HEK293 (cell line): ENCODE data around the gene SEC24C.

Experiments used
- CTCF ChIA-PET: fragments of 350-600 bp; formaldehyde crosslinking; extraction: SDS; loops from one replicate; lab custom pipeline; 2021; ENCODE audit warnings: antibody characterized with exemption; lab: Yijun Ruan, JAX
- POLR2A ChIA-PET: fragments of 300-600 bp; formaldehyde crosslinking; extraction: SDS; loops from one replicate; lab custom pipeline; 2020; ENCODE audit warnings: antibody characterized with exemption, inconsistent platforms; lab: Yijun Ruan, JAX
- H3K27ac ChIP-seq: fragments of 200-500 bp; sonication (Bioruptor generic); 2 replicates; pipeline ENCODE4 v1.5.1; 2014; ENCODE audit warnings: low read depth, low read length, control low read depth, inconsistent platforms; ENCODE audit errors: extremely low read depth
- H3K36me3 ChIP-seq, 2 experiments: fragments of 200-500 bp in 1 of 2; sonication (Bioruptor generic) in 1 of 2; 1 replicate in 1 of 2; 2 replicates in 1 of 2; pipeline ENCODE4 v1.5.1; 2014 to 2017; ENCODE audit warnings: inconsistent platforms in 2 of 2, low read length in 2 of 2; ENCODE audit not compliant: control insufficient read depth in 2 of 2, insufficient read depth in 1 of 2
- H3K4me1 ChIP-seq: fragments of 200-500 bp; sonication (Bioruptor generic); 2 replicates; pipeline ENCODE4 v1.5.1; 2014; ENCODE audit warnings: mild to moderate bottlenecking, low read length, inconsistent platforms; ENCODE audit not compliant: control insufficient read depth, insufficient read depth
- H3K4me3 ChIP-seq: 2 replicates; pipeline ENCODE4 v1.5.1; 2011; ENCODE audit warnings: low read depth, mild to moderate bottlenecking, control low read depth, low read length, moderate library complexity
- H3K9me3 ChIP-seq: fragments of 200-500 bp; sonication (Bioruptor generic); 2 replicates; pipeline ENCODE4 v1.5.1; 2014; ENCODE audit warnings: low read depth, low read length, inconsistent platforms; ENCODE audit not compliant: control insufficient read depth, insufficient read depth
- IKZF3 ChIP-seq: fragments of 450-650 bp; IDR thresholded peaks from 2 replicates; pipeline ENCODE4 v1.5.0; 2018; ENCODE audit warnings: missing biosample characterization, mild to moderate bottlenecking, missing genetic modification characterization, moderate library complexity
- KLF1 ChIP-seq: fragments of 450-650 bp; formaldehyde crosslinking; IDR thresholded peaks from 2 replicates; pipeline ENCODE4 v1.5.1; 2016; ENCODE audit warnings: missing biosample characterization, missing genetic modification characterization
- KLF8 ChIP-seq: fragments of 450-650 bp; formaldehyde crosslinking; IDR thresholded peaks from 2 replicates; pipeline ENCODE4 v1.5.1; 2016; ENCODE audit warnings: missing biosample characterization, missing genetic modification characterization
- KLF9 ChIP-seq: fragments of 450-650 bp; formaldehyde crosslinking; IDR thresholded peaks from 2 replicates; pipeline ENCODE4 v1.5.1; 2016; ENCODE audit warnings: missing biosample characterization, missing genetic modification characterization, low read depth
- SALL2 ChIP-seq: fragments of 450-650 bp; formaldehyde crosslinking; IDR thresholded peaks from 2 replicates; pipeline ENCODE4 v1.5.0; 2017; ENCODE audit warnings: missing biosample characterization, mild to moderate bottlenecking, missing genetic modification characterization, borderline replicate concordance
- SP3 ChIP-seq: fragments of 450-650 bp; formaldehyde crosslinking; IDR thresholded peaks from 2 replicates; pipeline ENCODE4 v1.5.1; 2016; ENCODE audit warnings: missing biosample characterization, missing genetic modification characterization
- ZNF146 ChIP-seq: fragments of 450-650 bp; formaldehyde crosslinking; IDR thresholded peaks from 2 replicates; pipeline ENCODE4 v1.5.1; 2016; ENCODE audit warnings: missing biosample characterization, missing genetic modification characterization
- ZNF248 ChIP-seq: fragments of 450-650 bp; formaldehyde crosslinking; IDR thresholded peaks from 2 replicates; pipeline ENCODE4 v1.5.1; 2017; ENCODE audit warnings: missing biosample characterization, missing genetic modification characterization
- ZNF433 ChIP-seq: fragments of 450-650 bp; formaldehyde crosslinking; IDR thresholded peaks from 2 replicates; pipeline ENCODE4 v1.5.1; 2016; ENCODE audit warnings: missing biosample characterization, missing genetic modification characterization, low read depth
- ZNF514 ChIP-seq: fragments of 450-650 bp; formaldehyde crosslinking; IDR thresholded peaks from 2 replicates; pipeline ENCODE4 v1.5.1; 2016; ENCODE audit warnings: missing biosample characterization, missing genetic modification characterization
- ZNF548 ChIP-seq: fragments of 450-650 bp; formaldehyde crosslinking; IDR thresholded peaks from 2 replicates; pipeline ENCODE4 v1.5.1; 2016; ENCODE audit warnings: missing biosample characterization, missing genetic modification characterization
- ZNF600 ChIP-seq: fragments of 450-650 bp; formaldehyde crosslinking; IDR thresholded peaks from 2 replicates; pipeline ENCODE4 v1.5.1; 2016; ENCODE audit warnings: missing biosample characterization, missing genetic modification characterization
- ZNF777 ChIP-seq: fragments of 450-650 bp; formaldehyde crosslinking; IDR thresholded peaks from 2 replicates; pipeline ENCODE4 v1.5.1; 2017; ENCODE audit warnings: missing biosample characterization, missing genetic modification characterization, borderline replicate concordance
- ZNF792 ChIP-seq: fragments of 450-650 bp; formaldehyde crosslinking; IDR thresholded peaks from 2 replicates; pipeline ENCODE4 v1.5.1; 2016; ENCODE audit warnings: missing biosample characterization, missing genetic modification characterization
- TF ChIP-seq, protein P1 (sequence below): fragments of 450-650 bp; formaldehyde crosslinking; IDR thresholded peaks from 2 replicates; pipeline ENCODE4 v1.5.1; 2016; ENCODE audit warnings: missing biosample characterization, missing genetic modification characterization
- TF ChIP-seq, protein P2 (sequence below): fragments of 450-650 bp; formaldehyde crosslinking; IDR thresholded peaks from 2 replicates; pipeline ENCODE4; 2016; ENCODE audit warnings: missing biosample characterization, missing genetic modification characterization
- TF ChIP-seq, protein P3 (sequence below): fragments of 450-650 bp; formaldehyde crosslinking; conservative IDR thresholded peaks from 2 replicates; pipeline ENCODE4 v1.5.1; 2016; ENCODE audit warnings: low read depth, missing biosample characterization, missing genetic modification characterization
- TF ChIP-seq, protein P4 (sequence below): fragments of 450-650 bp; formaldehyde crosslinking; IDR thresholded peaks from 2 replicates; pipeline ENCODE4 v1.5.0; 2017; ENCODE audit warnings: missing biosample characterization, missing genetic modification characterization, borderline replicate concordance

Gene SEC24C

DNA sequence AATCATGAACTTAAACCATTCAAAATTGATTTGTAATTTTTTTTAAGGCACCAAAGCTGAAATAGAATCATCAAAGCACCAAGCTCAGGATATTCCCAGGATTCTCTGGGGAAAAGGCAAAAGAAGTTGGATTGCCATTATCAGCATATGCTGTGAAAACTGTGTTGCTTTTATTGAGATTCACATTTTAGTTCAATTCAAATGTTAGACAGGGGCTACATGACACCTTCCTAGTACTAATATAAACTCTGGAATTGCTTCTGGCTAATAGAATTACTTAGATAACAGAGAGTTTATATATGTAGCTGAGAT lies 71.5 kb downstream of the SEC24C start:
- no peak overlapping the region for H3K27ac ChIP-seq
- POLR2A ChIA-PET: interaction anchor here (1.1 kb wide), 1 partner anchor 30 kb away, joined by 3 read pairs; no protein-coding TSS in a partner anchor
- TF ChIP-seq KLF9 (tag by site-specific recombination) (no peak), ZNF514 (tag by site-specific recombination) (no peak), ZNF248 (tag by site-specific recombination) (no peak), ZNF792 (tag by site-specific recombination) (no peak), ZNF433 (tag by site-specific recombination) (no peak), KLF1 (tag by site-specific recombination) (no peak), SP3 (no peak), IKZF3 (tag by site-specific recombination) (no peak), ZNF777 (tag by site-specific recombination) (no peak), SALL2 (tag by site-specific recombination) (no peak), ZNF548 (tag by site-specific recombination) (no peak), KLF8 (tag by site-specific recombination) (no peak), ZNF146 (tag by site-specific recombination) (no peak), ZNF600 (tag by site-specific recombination) (no peak)
- TF ChIP-seq, protein P1, sequence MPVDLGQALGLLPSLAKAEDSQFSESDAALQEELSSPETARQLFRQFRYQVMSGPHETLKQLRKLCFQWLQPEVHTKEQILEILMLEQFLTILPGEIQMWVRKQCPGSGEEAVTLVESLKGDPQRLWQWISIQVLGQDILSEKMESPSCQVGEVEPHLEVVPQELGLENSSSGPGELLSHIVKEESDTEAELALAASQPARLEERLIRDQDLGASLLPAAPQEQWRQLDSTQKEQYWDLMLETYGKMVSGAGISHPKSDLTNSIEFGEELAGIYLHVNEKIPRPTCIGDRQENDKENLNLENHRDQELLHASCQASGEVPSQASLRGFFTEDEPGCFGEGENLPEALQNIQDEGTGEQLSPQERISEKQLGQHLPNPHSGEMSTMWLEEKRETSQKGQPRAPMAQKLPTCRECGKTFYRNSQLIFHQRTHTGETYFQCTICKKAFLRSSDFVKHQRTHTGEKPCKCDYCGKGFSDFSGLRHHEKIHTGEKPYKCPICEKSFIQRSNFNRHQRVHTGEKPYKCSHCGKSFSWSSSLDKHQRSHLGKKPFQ (tag by site-specific recombination): no peak
- TF ChIP-seq, protein P2, sequence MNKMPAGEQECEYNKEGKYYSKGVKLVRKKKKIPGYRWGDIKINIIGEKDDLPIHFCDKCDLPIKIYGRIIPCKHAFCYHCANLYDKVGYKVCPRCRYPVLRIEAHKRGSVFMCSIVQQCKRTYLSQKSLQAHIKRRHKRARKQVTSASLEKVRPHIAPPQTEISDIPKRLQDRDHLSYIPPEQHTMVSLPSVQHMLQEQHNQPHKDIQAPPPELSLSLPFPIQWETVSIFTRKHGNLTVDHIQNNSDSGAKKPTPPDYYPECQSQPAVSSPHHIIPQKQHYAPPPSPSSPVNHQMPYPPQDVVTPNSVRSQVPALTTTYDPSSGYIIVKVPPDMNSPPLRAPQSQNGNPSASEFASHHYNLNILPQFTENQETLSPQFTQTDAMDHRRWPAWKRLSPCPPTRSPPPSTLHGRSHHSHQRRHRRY: no peak
- TF ChIP-seq, protein P3, sequence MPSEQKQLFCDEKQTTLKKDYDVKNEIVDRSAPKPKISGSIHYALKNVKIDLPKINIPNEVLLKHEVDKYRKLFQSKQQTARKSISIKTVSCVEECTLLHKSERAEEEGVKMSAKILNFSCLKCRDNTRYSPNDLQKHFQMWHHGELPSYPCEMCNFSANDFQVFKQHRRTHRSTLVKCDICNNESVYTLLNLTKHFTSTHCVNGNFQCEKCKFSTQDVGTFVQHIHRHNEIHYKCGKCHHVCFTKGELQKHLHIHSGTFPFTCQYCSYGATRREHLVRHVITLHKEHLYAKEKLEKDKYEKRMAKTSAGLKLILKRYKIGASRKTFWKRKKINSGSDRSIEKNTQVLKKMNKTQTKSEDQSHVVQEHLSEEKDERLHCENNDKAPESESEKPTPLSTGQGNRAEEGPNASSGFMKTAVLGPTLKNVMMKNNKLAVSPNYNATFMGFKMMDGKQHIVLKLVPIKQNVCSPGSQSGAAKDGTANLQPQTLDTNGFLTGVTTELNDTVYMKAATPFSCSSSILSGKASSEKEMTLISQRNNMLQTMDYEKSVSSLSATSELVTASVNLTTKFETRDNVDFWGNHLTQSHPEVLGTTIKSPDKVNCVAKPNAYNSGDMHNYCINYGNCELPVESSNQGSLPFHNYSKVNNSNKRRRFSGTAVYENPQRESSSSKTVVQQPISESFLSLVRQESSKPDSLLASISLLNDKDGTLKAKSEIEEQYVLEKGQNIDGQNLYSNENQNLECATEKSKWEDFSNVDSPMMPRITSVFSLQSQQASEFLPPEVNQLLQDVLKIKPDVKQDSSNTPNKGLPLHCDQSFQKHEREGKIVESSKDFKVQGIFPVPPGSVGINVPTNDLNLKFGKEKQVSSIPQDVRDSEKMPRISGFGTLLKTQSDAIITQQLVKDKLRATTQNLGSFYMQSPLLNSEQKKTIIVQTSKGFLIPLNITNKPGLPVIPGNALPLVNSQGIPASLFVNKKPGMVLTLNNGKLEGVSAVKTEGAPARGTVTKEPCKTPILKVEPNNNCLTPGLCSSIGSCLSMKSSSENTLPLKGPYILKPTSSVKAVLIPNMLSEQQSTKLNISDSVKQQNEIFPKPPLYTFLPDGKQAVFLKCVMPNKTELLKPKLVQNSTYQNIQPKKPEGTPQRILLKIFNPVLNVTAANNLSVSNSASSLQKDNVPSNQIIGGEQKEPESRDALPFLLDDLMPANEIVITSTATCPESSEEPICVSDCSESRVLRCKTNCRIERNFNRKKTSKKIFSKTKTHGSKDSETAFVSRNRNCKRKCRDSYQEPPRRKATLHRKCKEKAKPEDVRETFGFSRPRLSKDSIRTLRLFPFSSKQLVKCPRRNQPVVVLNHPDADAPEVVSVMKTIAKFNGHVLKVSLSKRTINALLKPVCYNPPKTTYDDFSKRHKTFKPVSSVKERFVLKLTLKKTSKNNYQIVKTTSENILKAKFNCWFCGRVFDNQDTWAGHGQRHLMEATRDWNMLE: no peak
- TF ChIP-seq, protein P4, sequence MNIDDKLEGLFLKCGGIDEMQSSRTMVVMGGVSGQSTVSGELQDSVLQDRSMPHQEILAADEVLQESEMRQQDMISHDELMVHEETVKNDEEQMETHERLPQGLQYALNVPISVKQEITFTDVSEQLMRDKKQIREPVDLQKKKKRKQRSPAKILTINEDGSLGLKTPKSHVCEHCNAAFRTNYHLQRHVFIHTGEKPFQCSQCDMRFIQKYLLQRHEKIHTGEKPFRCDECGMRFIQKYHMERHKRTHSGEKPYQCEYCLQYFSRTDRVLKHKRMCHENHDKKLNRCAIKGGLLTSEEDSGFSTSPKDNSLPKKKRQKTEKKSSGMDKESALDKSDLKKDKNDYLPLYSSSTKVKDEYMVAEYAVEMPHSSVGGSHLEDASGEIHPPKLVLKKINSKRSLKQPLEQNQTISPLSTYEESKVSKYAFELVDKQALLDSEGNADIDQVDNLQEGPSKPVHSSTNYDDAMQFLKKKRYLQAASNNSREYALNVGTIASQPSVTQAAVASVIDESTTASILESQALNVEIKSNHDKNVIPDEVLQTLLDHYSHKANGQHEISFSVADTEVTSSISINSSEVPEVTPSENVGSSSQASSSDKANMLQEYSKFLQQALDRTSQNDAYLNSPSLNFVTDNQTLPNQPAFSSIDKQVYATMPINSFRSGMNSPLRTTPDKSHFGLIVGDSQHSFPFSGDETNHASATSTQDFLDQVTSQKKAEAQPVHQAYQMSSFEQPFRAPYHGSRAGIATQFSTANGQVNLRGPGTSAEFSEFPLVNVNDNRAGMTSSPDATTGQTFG (tag by site-specific recombination): no peak
- TF ChIP-seq, all 188 proteins: peak for 0
- Histone ChIP-seq H3K4me1 (no peaks in the 10 kb centered on the region), H3K4me3 (no peak overlapping the region), H3K9me3 (no peaks in the 10 kb centered on the region), H3K36me3 (peaks cover 4 to 40% of the 10 kb centered on the region in 2 experiments; a peak in 2 of 3 replicates)
- CTCF ChIA-PET: interaction anchor here (0.6 to 1.5 kb wide), 7 partner anchors 8 to 177 kb away, joined by 3 to 13 read pairs (median 3); no protein-coding TSS in a partner anchor
